Heart right ventricle (tissue), 16 donors: ENCODE measurements around the gene KCNN1. TPM values are rescaled to one million over a fixed set of nuclear protein-coding genes. Genes with fewer than 3 reads are reported as not detected.
A peak's percentile ranks its signal among the peaks of the same experiment; 100 is the strongest.

ENCODE experiments used
- ATAC-seq, 8 donors: fragments of 200-7000 bp; cut with Tn5 transposase; one replicate each; pipeline ENCODE4 v1.9.1; 2020; ENCODE audit warnings: mild to moderate bottlenecking in 8 of 8, moderate library complexity in 8 of 8, moderate number of reproducible peaks in 1 of 8
- DNase-seq, 2 donors: peaks; one replicate each; pipeline ENCODE4 v3.0.0-alpha.2; 2020
- H3K27ac ChIP-seq, 10 donors: fragments of 200-600 bp; sonication (generic) in 2 of 10; one replicate each; pipeline versions ENCODE4 v1.5.0 to v1.8.0; 2020 to 2022; ENCODE audit warnings: mild to moderate bottlenecking in 3 of 10
- H3K27me3 ChIP-seq, 7 donors: fragments of 200-600 bp; one replicate each; pipeline ENCODE4 v1.8.0; 2021 to 2022; ENCODE audit warnings: mild to moderate bottlenecking in 2 of 7
- H3K36me3 ChIP-seq, 9 donors: fragments of 200-600 bp; sonication (generic) in 1 of 9; one replicate each; pipeline versions ENCODE4 v1.5.0 to v1.8.0; 2020 to 2022; ENCODE audit warnings: mild to moderate bottlenecking in 2 of 9
- H3K4me1 ChIP-seq, 9 donors: fragments of 200-600 bp; sonication (generic) in 1 of 9; one replicate each; pipeline versions ENCODE4 v1.5.0 to v1.8.0; 2020 to 2022; ENCODE audit warnings: mild to moderate bottlenecking in 4 of 9
- H3K4me3 ChIP-seq, 10 donors: fragments of 200-600 bp; sonication (generic) in 2 of 10; one replicate each; pipeline versions ENCODE4 v1.5.0 to v1.8.0; 2020 to 2022; ENCODE audit warnings: mild to moderate bottlenecking in 7 of 10, moderate library complexity in 2 of 10
- H3K9me3 ChIP-seq, 11 donors: fragments of 200-600 bp in 10 of 11; sonication (generic) in 2 of 11; one replicate each; pipeline versions ENCODE4 v1.5.0 to v1.8.0; 2013 to 2022; ENCODE audit warnings: mild to moderate bottlenecking in 2 of 11, control low read depth in 1 of 11, moderate library complexity in 1 of 11
- WGBS, 2 donors: extraction: QIAGEN DNeasy Blood & Tissue Kit; methylation state at CpG; one replicate each; pipeline ENCODE4 v1.1.7; 2013; ENCODE audit warnings: inconsistent platforms in 1 of 2; 5-methylcytosine and 5-hydroxymethylcytosine counted together
- intact Hi-C, 10 donors: fragments of 100-400 bp; cut with DNase I; formaldehyde crosslinking; loops; one replicate each; pipeline versions ENCODE4 v1.11.1 to v1.14.2; 2022
- polyA plus RNA-seq, 2 donors: library from polyadenylated mRNA; stranded (reverse); fragments of 200-250 nt; gene quantifications; one replicate each; pipeline ENCODE4 v1.2.3, GENCODE V29; 2013
- total RNA-seq, 10 donors: library from RNA; stranded (reverse); fragmentation: NEBNext Ultra II Directional in 3 of 10; extraction: Animal tissue kit (Norgen Biotek cat#: 25700) in 3 of 10; gene quantifications; one replicate each; pipeline versions ENCODE4 v1.2.1 to v1.2.4, GENCODE V29; 2021 to 2023
- TF ChIP-seq, protein P1 (sequence below), 9 donors: fragments of 200-600 bp; sonication (generic) in 2 of 9; IDR thresholded peaks; one replicate each; pipeline versions ENCODE4 v1.5.0 to v1.8.0; 2021 to 2022; ENCODE audit warnings: antibody characterized with exemption in 9 of 9, mild to moderate bottlenecking in 5 of 9, moderate library complexity in 1 of 9
- donor health status: Arrhythmogenic right ventricular cardiomyopathy.
- donor health status: ischemic (EF 13 %, LVEDD 7.1; RV severe dilation, severe dysfunction).
- donor health status: healthy with polysubstance abuse.
- donor health status: DM: no; HTN: yes; CAD: no.
- donor health status: DM: no; HTN: no; CAD: no.
- donor health status: ischemic (EF 25% LVEDD 6.9; RV normal size, moderate dysfunction).
- donor health status: ischemic (EF 25% LVEDD 5.7; RV mildly dilated, moderate dysfunction).
- donor health status: healthy.
- donor health status: DM: yes; HTN: yes; CAD: no.
- donor health status: Ischemic cardiomyopathy.
- donor health status: ischemic (EF 35%, LVEDD 5.7; RV mildly dilated, moderate dysfunction).
- donor health status: nonischemic (EF 11% LVEDD 7.7; RV severe dilation, severe dysfunction).
- donor health status: DM: yes; HTN: yes; CAD: no.
- donor health status: PGD.
- donor health status: ischemic (EF 29% LVEDD 5.4; RV normal size, mild dysfunction).
- donor health status: nonischemic (EF 23%, LVEDD 6.1; RV moderate dilation, normal function).

The KCNN1 gene
- total and polyA plus RNA-seq, 12 donors = 0.72 TPM; not detected in 11

DNA sequence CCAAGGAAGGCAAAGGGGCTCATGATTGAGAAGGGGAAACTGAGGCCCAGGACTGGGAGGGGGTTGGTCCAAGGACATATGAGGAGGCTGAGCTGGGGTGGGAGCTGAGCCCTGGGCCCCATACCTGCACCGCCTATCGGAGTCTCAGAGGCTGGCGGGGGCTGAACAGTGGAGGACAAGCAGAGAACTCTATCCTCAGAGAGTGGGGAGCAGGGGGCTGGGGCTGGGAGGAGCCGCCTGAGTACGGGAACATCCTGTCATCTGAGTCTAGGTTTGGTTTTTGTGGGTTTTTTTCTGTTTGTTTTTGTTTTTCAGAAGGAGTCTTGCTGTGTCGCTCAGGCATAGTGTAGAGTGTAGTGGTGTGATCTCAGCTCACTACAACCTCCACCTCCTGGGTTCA, 47.3 kb downstream of the KCNN1 start:
- no peak overlapping the region for H3K4me3 ChIP-seq
- WGBS, 2 donors = 85 to 96% methylated on average over 6 of the region's 6 CpGs
- TF ChIP-seq, protein P1, sequence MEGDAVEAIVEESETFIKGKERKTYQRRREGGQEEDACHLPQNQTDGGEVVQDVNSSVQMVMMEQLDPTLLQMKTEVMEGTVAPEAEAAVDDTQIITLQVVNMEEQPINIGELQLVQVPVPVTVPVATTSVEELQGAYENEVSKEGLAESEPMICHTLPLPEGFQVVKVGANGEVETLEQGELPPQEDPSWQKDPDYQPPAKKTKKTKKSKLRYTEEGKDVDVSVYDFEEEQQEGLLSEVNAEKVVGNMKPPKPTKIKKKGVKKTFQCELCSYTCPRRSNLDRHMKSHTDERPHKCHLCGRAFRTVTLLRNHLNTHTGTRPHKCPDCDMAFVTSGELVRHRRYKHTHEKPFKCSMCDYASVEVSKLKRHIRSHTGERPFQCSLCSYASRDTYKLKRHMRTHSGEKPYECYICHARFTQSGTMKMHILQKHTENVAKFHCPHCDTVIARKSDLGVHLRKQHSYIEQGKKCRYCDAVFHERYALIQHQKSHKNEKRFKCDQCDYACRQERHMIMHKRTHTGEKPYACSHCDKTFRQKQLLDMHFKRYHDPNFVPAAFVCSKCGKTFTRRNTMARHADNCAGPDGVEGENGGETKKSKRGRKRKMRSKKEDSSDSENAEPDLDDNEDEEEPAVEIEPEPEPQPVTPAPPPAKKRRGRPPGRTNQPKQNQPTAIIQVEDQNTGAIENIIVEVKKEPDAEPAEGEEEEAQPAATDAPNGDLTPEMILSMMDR (IDR thresholded peaks at IDR 0.05) = no peak
- intact Hi-C loops = no loop called here
- H3K36me3 ChIP-seq = peaks cover 3 to 66% (median 41%) of the 10 kb centered on the region in 9 donors
- no peak for DNase-seq
- no peaks in the 10 kb centered on the region for H3K27me3 ChIP-seq
- H3K9me3 ChIP-seq = no peaks in the 10 kb centered on the region
- ATAC-seq = no peak
- H3K27ac ChIP-seq = peak overlapping the region in 8 of 10 donors; percentile 11 to 78 (median 40)
- peaks cover 15 to 55% (median 38%) of the 10 kb centered on the region in 9 donors for H3K4me1 ChIP-seq

- DNase-seq (no peak), ATAC-seq (no peak)
- intact Hi-C loops = no loop called here
- H3K4me1 ChIP-seq = peaks cover 30 to 64% (median 52%) of the 10 kb centered on the region in 9 donors
- 91 to 92% methylated on average over 14 of the region's 14 CpGs for WGBS, 2 donors
- H3K27ac ChIP-seq = peak overlapping the region; percentile 70 to 96 (median 84)
- H3K4me3 ChIP-seq = no peak overlapping the region
- H3K27me3 ChIP-seq = no peaks in the 10 kb centered on the region
- no peaks in the 10 kb centered on the region for H3K9me3 ChIP-seq
- H3K36me3 ChIP-seq = peaks cover 0 to 45% (median 22%) of the 10 kb centered on the region in 9 donors
- TF ChIP-seq, protein P1 (IDR thresholded peaks at IDR 0.05) = no peak
Observed at GRCh38 chr19:18016209-18016910, 49.5 kb downstream of the KCNN1 start.

GRCh38 chr19:18017275-18018083, 50.6 kb downstream of the KCNN1 start:
- Histone ChIP-seq H3K9me3 (no peaks in the 10 kb centered on the region), H3K4me1 (peaks cover 41 to 74% (median 63%) of the 10 kb centered on the region in 9 donors), H3K27ac (peak overlapping the region; percentile 70 to 96 (median 84)), H3K36me3 (peaks cover 0 to 33% (median 15%) of the 10 kb centered on the region in 9 donors), H3K4me3 (no peak overlapping the region), H3K27me3 (no peaks in the 10 kb centered on the region)
- WGBS, 2 donors = 57 to 68% methylated on average over 15 of the region's 15 CpGs
- TF ChIP-seq, protein P1 (IDR thresholded peaks at IDR 0.05) = no peak
- ATAC-seq (peak in 7 of 8 donors; percentile 6 to 65 (median 25)), DNase-seq (peak in 1 of 2 donors; percentile 25)
- intact Hi-C loops = no loop called here
